Measurements from ENCODE around the gene PTGIR.

Gene PTGIR

GRCh38 chr19:46637224-46637623 lies 12.3 kb upstream of the PTGIR start:
- Histone ChIP-seq H3K9me2 (replicated peaks; ENCODE audit: low read depth, low read length) (no peaks in the 10 kb centered on the region), H3K4me3 (ENCODE audit: low read length, poor library complexity, severe bottlenecking) (no peak overlapping the region), H3K27me3 (ENCODE audit: insufficient read depth, low read length, poor library complexity, severe bottlenecking) (no peaks in the 10 kb centered on the region), H3F3A (ENCODE audit: low read depth) (no peaks in the 10 kb centered on the region), H3K4me2 (ENCODE audit: low read depth, low read length, poor library complexity, severe bottlenecking) (no peak overlapping the region), H3K9me3 (ENCODE audit: insufficient read depth, low read depth, low read length) (no peaks in the 10 kb centered on the region), H4K20me1 (ENCODE audit: insufficient read depth, low read length, poor library complexity, severe bottlenecking) (no peaks in the 10 kb centered on the region), H3K4me1 (ENCODE audit: insufficient read depth, low read length, poor library complexity, severe bottlenecking) (peaks cover 4% of the 10 kb centered on the region), H3K9ac (ENCODE audit: low read depth, low read length, poor library complexity, severe bottlenecking) (no peak overlapping the region), H3K36me3 (ENCODE audit: insufficient read depth, low read length) (no peaks in the 10 kb centered on the region), H3K79me2 (ENCODE audit: insufficient read depth, low read length) (no peaks in the 10 kb centered on the region), H2AFZ (ENCODE audit: low read length) (no peak overlapping the region)
- TF ChIP-seq CTCF (conservative IDR thresholded peaks at IDR 0.05; ENCODE audit: low read length) (no peak), EZH2phosphoT487 (IDR thresholded peaks at IDR 0.05; ENCODE audit: borderline replicate concordance) (no peak)

- H3K79me2 ChIP-seq (ENCODE audit: insufficient read depth, low read length): no peaks in the 10 kb centered on the region
- H3K9ac ChIP-seq (ENCODE audit: low read depth, low read length, poor library complexity, severe bottlenecking): no peak within 1 kb of the TSS
- H4K20me1 ChIP-seq (ENCODE audit: insufficient read depth, low read length, poor library complexity, severe bottlenecking): no peaks in the 10 kb centered on the region
- no peaks in the 10 kb centered on the region for H3K9me3 ChIP-seq (ENCODE audit: insufficient read depth, low read depth, low read length)
- TF ChIP-seq CTCF (conservative IDR thresholded peaks at IDR 0.05; ENCODE audit: low read length): no peak
- TF ChIP-seq EZH2phosphoT487 (IDR thresholded peaks at IDR 0.05; ENCODE audit: borderline replicate concordance): no peak
- no peaks in the 10 kb centered on the region for H3K27me3 ChIP-seq (ENCODE audit: insufficient read depth, low read length, poor library complexity, severe bottlenecking)
- H2AFZ ChIP-seq (ENCODE audit: low read length): no peak within 1 kb of the TSS
- no peak within 1 kb of the TSS for H3K4me3 ChIP-seq (ENCODE audit: low read length, poor library complexity, severe bottlenecking)
- H3F3A ChIP-seq (ENCODE audit: low read depth): no peaks in the 10 kb centered on the region
- H3K9me2 ChIP-seq (replicated peaks; ENCODE audit: low read depth, low read length): no peaks in the 10 kb centered on the region
- no peaks in the 10 kb centered on the region for H3K36me3 ChIP-seq (ENCODE audit: insufficient read depth, low read length)
- H3K4me2 ChIP-seq (ENCODE audit: low read depth, low read length, poor library complexity, severe bottlenecking): no peak within 1 kb of the TSS
- peaks cover 4% of the 10 kb centered on the region for H3K4me1 ChIP-seq (ENCODE audit: insufficient read depth, low read length, poor library complexity, severe bottlenecking)
Observed at GRCh38 chr19:46635920-46636761, 11.3 kb upstream of the PTGIR start, which contains the start of gene GNG8. Gene GNG8, minus strand, starts transcription at chr19:46636202. Its CDS starts 1,520 bp downstream, at chr19:46634682.

DNA sequence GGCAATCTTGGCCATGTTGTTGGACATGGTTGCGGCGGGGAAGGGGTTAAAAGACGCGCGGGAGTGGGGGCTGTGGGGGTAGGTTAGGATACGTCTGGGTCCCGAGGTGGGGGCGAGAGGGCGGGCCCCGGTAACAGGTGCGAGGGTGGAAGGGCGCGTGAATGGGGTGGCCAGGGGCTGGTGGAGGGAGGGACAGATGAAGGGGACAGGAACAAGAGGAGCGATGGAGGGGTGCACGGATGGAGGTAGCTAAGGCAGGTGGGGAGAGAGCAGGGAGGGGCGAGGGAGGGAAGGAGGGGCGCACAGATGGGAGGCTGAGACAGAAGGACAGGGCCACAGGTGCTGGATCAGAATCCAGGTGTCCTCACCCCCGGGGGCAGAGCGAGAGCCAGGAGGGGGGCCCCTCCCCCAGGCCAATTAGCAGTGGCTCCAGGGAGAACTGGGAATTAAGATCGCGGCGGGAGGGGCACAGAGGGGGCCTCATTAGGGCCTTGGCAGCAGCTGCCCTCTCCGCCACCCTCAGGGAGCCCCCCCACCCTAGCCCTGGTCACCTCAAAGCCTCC lies 9.8 kb upstream of the PTGIR start:
- H3F3A ChIP-seq (ENCODE audit: low read depth): no peaks in the 10 kb centered on the region
- H3K36me3 ChIP-seq (ENCODE audit: insufficient read depth, low read length): no peaks in the 10 kb centered on the region
- H3K9ac ChIP-seq (ENCODE audit: low read depth, low read length, poor library complexity, severe bottlenecking): no peak overlapping the region
- no peak overlapping the region for H2AFZ ChIP-seq (ENCODE audit: low read length)
- no peaks in the 10 kb centered on the region for H3K79me2 ChIP-seq (ENCODE audit: insufficient read depth, low read length)
- H3K9me3 ChIP-seq (ENCODE audit: insufficient read depth, low read depth, low read length): no peaks in the 10 kb centered on the region
- no peak overlapping the region for H3K4me3 ChIP-seq (ENCODE audit: low read length, poor library complexity, severe bottlenecking)
- no peak for TF ChIP-seq CTCF (conservative IDR thresholded peaks at IDR 0.05; ENCODE audit: low read length)
- no peak for TF ChIP-seq EZH2phosphoT487 (IDR thresholded peaks at IDR 0.05; ENCODE audit: borderline replicate concordance)
- H3K9me2 ChIP-seq (replicated peaks; ENCODE audit: low read depth, low read length): no peaks in the 10 kb centered on the region
- no peaks in the 10 kb centered on the region for H3K27me3 ChIP-seq (ENCODE audit: insufficient read depth, low read length, poor library complexity, severe bottlenecking)
- H3K4me2 ChIP-seq (ENCODE audit: low read depth, low read length, poor library complexity, severe bottlenecking): no peak overlapping the region
- H4K20me1 ChIP-seq (ENCODE audit: insufficient read depth, low read length, poor library complexity, severe bottlenecking): no peaks in the 10 kb centered on the region
- peaks cover 4% of the 10 kb centered on the region for H3K4me1 ChIP-seq (ENCODE audit: insufficient read depth, low read length, poor library complexity, severe bottlenecking)
